ENCODE results near the gene LAG3.

The LAG3 gene

GRCh38 chr12:6819106-6820030 lies 47.0 kb downstream of the LAG3 start:
- no peaks in the 10 kb centered on the region for H3K9me3 ChIP-seq (ENCODE audit: control insufficient read depth, insufficient read depth, low read length)
- peaks cover 25% of the 10 kb centered on the region for H3K4me1 ChIP-seq (ENCODE audit: control insufficient read depth, insufficient read depth, low read length)
- H3K9ac ChIP-seq (ENCODE audit: low read depth, low read length), result no peak overlapping the region
- peaks cover 36% of the 10 kb centered on the region for H3K27me3 ChIP-seq (ENCODE audit: control insufficient read depth, insufficient read depth, low read length)
- H3K4me3 ChIP-seq (ENCODE audit: low read depth, low read length), result no peak overlapping the region
- no peak overlapping the region for H3K27ac ChIP-seq (ENCODE audit: low read depth, low read length)
- no peaks in the 10 kb centered on the region for H3K36me3 ChIP-seq (ENCODE audit: control insufficient read depth, insufficient read depth, low read length)

GRCh38 chr12:6820166-6820565 lies 47.8 kb downstream of the LAG3 start:
- no peak overlapping the region for H3K27ac ChIP-seq (ENCODE audit: low read depth, low read length)
- H3K4me3 ChIP-seq (ENCODE audit: low read depth, low read length), result no peak overlapping the region
- H3K27me3 ChIP-seq (ENCODE audit: control insufficient read depth, insufficient read depth, low read length), result peaks cover 44% of the 10 kb centered on the region
- no peaks in the 10 kb centered on the region for H3K9me3 ChIP-seq (ENCODE audit: control insufficient read depth, insufficient read depth, low read length)
- peaks cover 26% of the 10 kb centered on the region for H3K4me1 ChIP-seq (ENCODE audit: control insufficient read depth, insufficient read depth, low read length)
- H3K36me3 ChIP-seq (ENCODE audit: control insufficient read depth, insufficient read depth, low read length), result no peaks in the 10 kb centered on the region
- no peak overlapping the region for H3K9ac ChIP-seq (ENCODE audit: low read depth, low read length)

GRCh38 chr12:6821591-6822425 lies 49.5 kb downstream of the LAG3 start, which contains the start of gene GPR162:
Gene GPR162, plus strand, starts transcription at chr12:6821821. Its CDS starts 2,078 bp downstream, at chr12:6823899.
- Histone ChIP-seq H3K9ac (ENCODE audit: low read depth, low read length) (no peak within 1 kb of the TSS), H3K4me1 (ENCODE audit: control insufficient read depth, insufficient read depth, low read length) (peaks cover 34% of the 10 kb centered on the region), H3K9me3 (ENCODE audit: control insufficient read depth, insufficient read depth, low read length) (no peaks in the 10 kb centered on the region), H3K36me3 (ENCODE audit: control insufficient read depth, insufficient read depth, low read length) (no peaks in the 10 kb centered on the region), H3K27me3 (ENCODE audit: control insufficient read depth, insufficient read depth, low read length) (peaks cover 58% of the 10 kb centered on the region), H3K4me3 (ENCODE audit: low read depth, low read length) (peak within 1 kb of the TSS; percentile 69), H3K27ac (ENCODE audit: low read depth, low read length) (peak within 1 kb of the TSS; percentile 37)

- H3K4me3 ChIP-seq (ENCODE audit: low read depth, low read length), result peak overlapping the region; percentile 69
- no peaks in the 10 kb centered on the region for H3K36me3 ChIP-seq (ENCODE audit: control insufficient read depth, insufficient read depth, low read length)
- no peaks in the 10 kb centered on the region for H3K9me3 ChIP-seq (ENCODE audit: control insufficient read depth, insufficient read depth, low read length)
- H3K9ac ChIP-seq (ENCODE audit: low read depth, low read length), result no peak overlapping the region
- no peak overlapping the region for H3K27ac ChIP-seq (ENCODE audit: low read depth, low read length)
- H3K27me3 ChIP-seq (ENCODE audit: control insufficient read depth, insufficient read depth, low read length), result peaks cover 63% of the 10 kb centered on the region
- H3K4me1 ChIP-seq (ENCODE audit: control insufficient read depth, insufficient read depth, low read length), result peaks cover 41% of the 10 kb centered on the region
These were observed 50.3 kb downstream of the LAG3 start for GRCh38 chr12:6822426-6823135.

GRCh38 chr12:6823182-6824084 lies 51.1 kb downstream of the LAG3 start:
- H3K4me3 ChIP-seq (ENCODE audit: low read depth, low read length), result no peak overlapping the region
- H3K9ac ChIP-seq (ENCODE audit: low read depth, low read length), result no peak overlapping the region
- H3K4me1 ChIP-seq (ENCODE audit: control insufficient read depth, insufficient read depth, low read length), result peaks cover 34% of the 10 kb centered on the region
- no peaks in the 10 kb centered on the region for H3K36me3 ChIP-seq (ENCODE audit: control insufficient read depth, insufficient read depth, low read length)
- no peaks in the 10 kb centered on the region for H3K9me3 ChIP-seq (ENCODE audit: control insufficient read depth, insufficient read depth, low read length)
- H3K27ac ChIP-seq (ENCODE audit: low read depth, low read length), result no peak overlapping the region
- peaks cover 63% of the 10 kb centered on the region for H3K27me3 ChIP-seq (ENCODE audit: control insufficient read depth, insufficient read depth, low read length)

- Histone ChIP-seq H3K9me3 (ENCODE audit: control insufficient read depth, insufficient read depth, low read length) (no peaks in the 10 kb centered on the region), H3K4me1 (ENCODE audit: control insufficient read depth, insufficient read depth, low read length) (peaks cover 33% of the 10 kb centered on the region), H3K9ac (ENCODE audit: low read depth, low read length) (no peak overlapping the region), H3K4me3 (ENCODE audit: low read depth, low read length) (no peak overlapping the region), H3K27me3 (ENCODE audit: control insufficient read depth, insufficient read depth, low read length) (peaks cover 63% of the 10 kb centered on the region), H3K36me3 (ENCODE audit: control insufficient read depth, insufficient read depth, low read length) (no peaks in the 10 kb centered on the region), H3K27ac (ENCODE audit: low read depth, low read length) (no peak overlapping the region)
These were observed 51.9 kb downstream of the LAG3 start for GRCh38 chr12:6824085-6824775.

- H3K36me3 ChIP-seq (ENCODE audit: control insufficient read depth, insufficient read depth, low read length), result no peaks in the 10 kb centered on the region
- peaks cover 57% of the 10 kb centered on the region for H3K27me3 ChIP-seq (ENCODE audit: control insufficient read depth, insufficient read depth, low read length)
- H3K9ac ChIP-seq (ENCODE audit: low read depth, low read length), result no peak overlapping the region
- peaks cover 36% of the 10 kb centered on the region for H3K4me1 ChIP-seq (ENCODE audit: control insufficient read depth, insufficient read depth, low read length)
- no peaks in the 10 kb centered on the region for H3K9me3 ChIP-seq (ENCODE audit: control insufficient read depth, insufficient read depth, low read length)
- H3K27ac ChIP-seq (ENCODE audit: low read depth, low read length), result no peak overlapping the region
- H3K4me3 ChIP-seq (ENCODE audit: low read depth, low read length), result peak overlapping the region; percentile 60
These were observed 52.6 kb downstream of the LAG3 start for GRCh38 chr12:6824901-6825381.

- Histone ChIP-seq H3K27ac (ENCODE audit: low read depth, low read length) (no peak overlapping the region), H3K9ac (ENCODE audit: low read depth, low read length) (no peak overlapping the region), H3K36me3 (ENCODE audit: control insufficient read depth, insufficient read depth, low read length) (peaks cover 5% of the 10 kb centered on the region), H3K27me3 (ENCODE audit: control insufficient read depth, insufficient read depth, low read length) (peaks cover 51% of the 10 kb centered on the region), H3K4me1 (ENCODE audit: control insufficient read depth, insufficient read depth, low read length) (peaks cover 33% of the 10 kb centered on the region), H3K4me3 (ENCODE audit: low read depth, low read length) (peak overlapping the region; percentile 60), H3K9me3 (ENCODE audit: control insufficient read depth, insufficient read depth, low read length) (no peaks in the 10 kb centered on the region)
These were observed 53.2 kb downstream of the LAG3 start for GRCh38 chr12:6825398-6826124.

- H3K9ac ChIP-seq (ENCODE audit: low read depth, low read length), result no peak overlapping the region
- H3K36me3 ChIP-seq (ENCODE audit: control insufficient read depth, insufficient read depth, low read length), result peaks cover 12% of the 10 kb centered on the region
- H3K27ac ChIP-seq (ENCODE audit: low read depth, low read length), result no peak overlapping the region
- no peak overlapping the region for H3K4me3 ChIP-seq (ENCODE audit: low read depth, low read length)
- peaks cover 28% of the 10 kb centered on the region for H3K4me1 ChIP-seq (ENCODE audit: control insufficient read depth, insufficient read depth, low read length)
- H3K27me3 ChIP-seq (ENCODE audit: control insufficient read depth, insufficient read depth, low read length), result peaks cover 51% of the 10 kb centered on the region
- no peaks in the 10 kb centered on the region for H3K9me3 ChIP-seq (ENCODE audit: control insufficient read depth, insufficient read depth, low read length)
These were observed 53.9 kb downstream of the LAG3 start for GRCh38 chr12:6826125-6826733.
